ENCODE measurements around the gene F2.

F2 gene

GRCh38 chr11:46718155-46719019 is 626 bp upstream of the F2 start:
- DNase-seq: no peak

GRCh38 chr11:46719543-46720218 is 668 bp downstream of the F2 start:
- no peak for DNase-seq

GRCh38 chr11:46721286-46721685 is 2.3 kb downstream of the F2 start:
- DNase-seq: no peak

- no peak for DNase-seq
Observed at GRCh38 chr11:46722566-46723358, 3.7 kb downstream of the F2 start.

- DNase-seq: no peak
Observed at GRCh38 chr11:46723359-46723680, 4.3 kb downstream of the F2 start.

GRCh38 chr11:46724088-46724487 is 5.1 kb downstream of the F2 start:
- DNase-seq: no peak

GRCh38 chr11:46725338-46726205 is 6.6 kb downstream of the F2 start:
- DNase-seq: no peak

- DNase-seq: no peak
Observed at GRCh38 chr11:46726206-46726862, 7.3 kb downstream of the F2 start.

GRCh38 chr11:46727952-46728658 is 9.1 kb downstream of the F2 start:
- DNase-seq: no peak

- no peak for DNase-seq
Observed at GRCh38 chr11:46728659-46729040, 9.6 kb downstream of the F2 start.

- DNase-seq: no peak
Observed at GRCh38 chr11:46729110-46730027, 10.4 kb downstream of the F2 start.

- DNase-seq: no peak
Observed at GRCh38 chr11:46731545-46731944, 12.5 kb downstream of the F2 start.

- DNase-seq: no peak
Observed at GRCh38 chr11:46733234-46733633, 14.2 kb downstream of the F2 start.

- DNase-seq: no peak
Observed at GRCh38 chr11:46736146-46736545, 17.1 kb downstream of the F2 start.

GRCh38 chr11:46736615-46737014 is 17.6 kb downstream of the F2 start:
- DNase-seq: no peak

- no peak for DNase-seq
Observed at GRCh38 chr11:46737699-46738098, 18.7 kb downstream of the F2 start.

GRCh38 chr11:46738887-46739286 is 19.9 kb downstream of the F2 start:
- DNase-seq: no peak

GRCh38 chr11:46741600-46742484 is 22.8 kb downstream of the F2 start:
- no peak for DNase-seq

- DNase-seq: no peak
Observed at GRCh38 chr11:46743043-46743442, 24.0 kb downstream of the F2 start.

All from right forelimb (tissue), 1 donor.